NOMO-1 treated with DMSO at 0.1 percent for 48 hours (cell line): ENCODE measurements around the gene POLH.
"Not testable (repeated sequence)": the region's sequence is repeated elsewhere in the genome, so short reads cannot be mapped to it uniquely, and the experiment has no call there.

Experiments used
- DNase-seq: peaks from one replicate; lab custom pipeline; 2025; ENCODE audit not compliant: unreplicated experiment; lab: John Stamatoyannopoulos, UW

POLH gene

DNA sequence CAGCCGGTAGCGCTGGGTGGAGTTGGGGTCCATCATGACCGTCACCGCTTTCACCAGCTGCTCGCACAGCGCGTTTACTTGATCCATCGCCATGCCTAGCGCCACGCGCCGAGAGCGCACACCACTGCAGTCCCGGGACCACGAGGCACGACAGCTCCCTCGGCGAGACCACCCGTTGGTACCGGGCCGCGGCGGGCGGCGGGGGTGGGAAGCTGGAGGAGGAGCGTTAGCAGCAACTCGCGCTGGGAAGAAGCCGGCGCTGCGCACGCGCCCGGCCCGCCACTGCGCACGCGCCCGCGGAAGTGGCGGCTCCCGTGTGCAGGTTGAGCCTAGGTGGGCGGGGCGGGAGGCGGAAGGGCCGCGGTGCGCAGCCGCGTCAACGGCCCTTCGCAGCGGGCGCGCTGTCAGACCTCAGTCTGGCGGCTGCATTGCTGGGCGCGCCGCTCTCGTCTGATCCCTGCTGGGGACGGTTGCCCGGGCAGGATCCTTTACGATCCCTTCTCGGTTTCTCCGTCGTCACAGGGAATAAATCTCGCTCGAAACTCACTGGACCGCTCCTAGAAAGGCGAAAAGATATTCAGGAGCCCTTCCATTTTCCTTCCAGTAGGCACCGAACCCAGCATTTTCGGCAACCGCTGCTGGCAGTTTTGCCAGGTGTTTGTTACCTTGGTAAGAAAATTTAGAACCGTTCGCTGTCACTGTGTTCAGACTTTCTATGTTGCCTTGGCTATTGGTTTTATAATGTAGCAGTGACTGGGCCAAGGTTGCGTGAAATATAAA is at the start of gene POLH, which contains the start of gene XPO5:
POLH (plus strand) TSS at position 414 of the 780 bp plus-strand sequence. CDS start 6,135 bp downstream, outside the sequence.
XPO5 (minus strand) TSS at position 267 of the 780 bp plus-strand sequence; CDS start at position 93, 174 bp downstream.
- DNase-seq = peak; percentile 90

DNA sequence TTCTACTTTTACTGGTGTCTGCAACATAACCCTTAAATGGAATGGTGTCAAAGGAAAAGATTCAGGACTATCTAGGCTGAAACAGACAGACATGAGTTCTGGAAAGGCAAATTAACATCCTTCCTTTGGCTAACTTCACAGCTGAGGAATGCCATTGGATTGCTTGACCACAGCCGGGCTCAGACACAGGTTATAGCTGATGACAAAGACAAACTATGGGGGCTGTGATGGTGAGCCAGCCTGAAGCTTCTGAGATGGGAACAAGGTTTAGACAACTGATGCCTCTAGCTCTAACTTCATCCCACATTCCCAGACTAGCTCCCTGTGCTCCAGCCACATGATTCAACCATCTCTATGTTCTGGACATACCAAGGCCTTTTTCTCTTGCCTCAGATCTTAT is 43.8 kb upstream of the POLH start:
- no peak for DNase-seq

DNA sequence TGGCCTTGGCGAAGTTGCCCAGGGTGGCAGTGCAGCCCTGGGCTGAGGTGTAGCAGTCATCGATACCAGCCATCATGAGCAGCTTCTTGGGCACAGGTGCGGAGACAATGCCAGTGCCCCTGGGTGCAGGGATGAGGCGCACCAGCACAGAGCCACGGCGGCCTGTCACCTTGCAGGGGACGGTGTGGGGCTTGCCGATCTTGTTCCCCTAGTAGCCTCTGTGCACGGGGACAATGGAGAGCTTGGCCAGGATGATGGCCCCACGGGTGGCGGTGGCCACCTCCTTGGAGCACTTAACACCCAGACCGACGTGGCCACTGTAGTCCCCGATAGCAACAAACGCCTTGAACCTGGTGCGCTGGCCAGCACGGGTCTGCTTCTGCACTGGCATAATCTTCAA is 37.0 kb upstream of the POLH start:
- not testable (repeated sequence) for DNase-seq

DNA sequence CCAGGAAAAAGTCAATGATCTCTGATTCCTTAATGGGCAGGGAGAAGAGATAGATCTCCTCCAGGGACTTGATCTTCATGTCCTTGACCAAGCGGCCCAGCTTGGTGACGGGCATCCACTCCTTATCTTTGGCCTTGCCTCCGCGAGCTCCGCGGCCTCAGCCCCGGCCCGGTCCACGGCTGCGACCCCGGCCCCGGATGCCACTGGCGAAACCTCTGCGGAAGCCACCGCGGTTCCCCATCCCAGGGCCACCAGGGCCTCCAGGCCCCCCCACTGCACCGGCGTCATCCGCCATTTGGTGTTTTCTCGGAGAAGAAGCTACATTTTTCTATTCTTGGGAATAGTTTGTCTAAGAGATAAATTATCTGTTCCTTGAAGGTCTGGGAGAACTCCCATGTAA is 36.6 kb upstream of the POLH start:
- DNase-seq = not testable (repeated sequence)

- DNase-seq = no peak
Observed at GRCh38 chr6:43540507-43540906, 35.5 kb upstream of the POLH start.

GRCh38 chr6:43541774-43542471 is 34.1 kb upstream of the POLH start:
- no peak for DNase-seq

DNA sequence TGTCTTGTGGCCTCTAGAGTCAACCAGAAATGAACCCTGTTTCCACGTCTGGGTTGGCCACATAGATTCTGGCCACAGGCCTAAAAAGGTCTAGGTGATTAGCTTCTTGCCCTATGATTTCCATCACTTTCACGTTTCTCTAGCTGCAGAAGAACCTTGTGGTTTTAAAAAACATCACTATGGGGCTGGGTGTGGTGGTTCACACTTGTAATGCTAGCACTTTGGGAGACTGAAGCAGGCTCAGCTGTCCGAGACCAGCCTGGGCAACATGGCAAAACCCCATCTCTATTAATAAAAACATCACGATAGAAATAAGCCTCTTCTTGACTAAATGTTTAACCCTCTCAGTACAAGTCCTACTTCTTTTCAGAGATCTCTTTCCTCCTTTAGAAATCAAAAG is 31.5 kb upstream of the POLH start:
- no peak for DNase-seq

GRCh38 chr6:43547222-43547621 is 28.8 kb upstream of the POLH start:
- DNase-seq = no peak

DNA sequence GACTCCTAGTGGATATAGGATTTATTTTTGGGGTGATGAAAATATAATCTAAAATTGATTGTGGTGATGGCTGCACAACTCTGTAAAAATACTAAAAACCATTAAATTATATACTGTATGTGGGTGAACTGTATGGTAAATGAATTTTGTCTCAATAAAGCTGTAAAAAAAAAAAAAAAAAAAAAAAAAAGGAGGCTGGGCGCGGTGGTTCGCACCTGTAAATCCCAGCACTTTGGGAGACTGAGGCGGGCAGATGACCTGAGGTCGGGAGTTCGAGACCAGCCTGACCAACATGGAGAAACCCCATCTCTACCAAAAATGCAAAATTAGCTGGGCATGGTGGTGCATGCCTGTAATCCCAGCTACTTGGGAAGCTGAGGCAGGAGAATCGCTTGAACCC is 18.4 kb upstream of the POLH start:
- not testable (repeated sequence) for DNase-seq

GRCh38 chr6:43559328-43559727 is 16.7 kb upstream of the POLH start:
- no peak for DNase-seq

- DNase-seq = peak; percentile 52
Observed at GRCh38 chr6:43570876-43571441, 5.0 kb upstream of the POLH start.

DNA sequence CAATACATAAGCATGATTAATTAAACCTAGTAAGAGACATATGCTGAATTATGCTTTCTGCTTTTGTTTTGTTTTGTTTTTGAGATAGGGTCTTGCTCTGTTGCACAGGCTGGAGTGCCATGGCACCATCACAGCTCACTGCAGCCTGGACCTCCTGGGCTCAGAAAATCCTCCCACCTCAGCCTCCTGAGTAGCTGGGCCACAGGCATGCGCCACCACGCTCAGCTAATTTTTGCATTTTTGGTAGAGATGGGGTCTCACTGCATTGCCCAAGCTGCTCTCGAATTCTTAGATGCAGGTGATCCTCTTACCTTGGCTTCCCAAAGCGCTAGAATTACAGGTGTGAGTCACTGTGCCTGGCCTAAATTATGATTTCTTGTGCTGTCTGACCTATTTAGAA is 4.0 kb upstream of the POLH start:
- no peak for DNase-seq

DNA sequence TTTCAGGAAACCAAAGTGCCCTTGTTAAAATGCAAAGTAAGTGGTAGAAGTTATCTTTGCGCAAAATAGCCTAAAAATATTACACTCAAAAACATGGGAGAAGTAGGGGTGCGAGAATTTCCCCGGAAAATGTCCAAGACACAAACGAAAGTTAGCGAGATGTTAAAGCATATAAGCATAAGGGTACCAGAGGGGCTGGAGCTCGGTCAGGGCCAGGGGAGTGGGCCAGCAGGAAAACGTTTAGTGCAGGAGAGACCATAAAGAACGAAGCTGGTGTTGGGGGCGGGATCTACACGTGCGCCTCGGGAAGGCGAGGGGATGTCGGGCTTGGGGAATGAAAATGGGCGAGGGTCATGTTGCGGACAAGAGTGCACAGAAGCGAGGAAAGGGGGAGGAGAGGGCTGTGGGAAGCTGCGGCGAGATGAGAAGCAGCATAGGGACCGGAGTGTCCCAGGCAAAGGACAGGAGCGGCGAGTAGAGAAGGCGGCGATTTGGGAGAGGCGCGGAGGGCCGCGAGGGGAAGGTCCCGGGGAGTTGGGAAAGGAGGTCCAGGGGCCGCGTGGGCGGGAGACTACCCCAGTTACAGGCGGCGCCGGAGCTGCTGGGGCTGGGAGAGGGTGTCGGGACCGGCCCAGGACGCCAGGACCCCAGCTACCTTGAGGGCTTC is 747 bp upstream of the POLH start:
- no peak for DNase-seq

DNA sequence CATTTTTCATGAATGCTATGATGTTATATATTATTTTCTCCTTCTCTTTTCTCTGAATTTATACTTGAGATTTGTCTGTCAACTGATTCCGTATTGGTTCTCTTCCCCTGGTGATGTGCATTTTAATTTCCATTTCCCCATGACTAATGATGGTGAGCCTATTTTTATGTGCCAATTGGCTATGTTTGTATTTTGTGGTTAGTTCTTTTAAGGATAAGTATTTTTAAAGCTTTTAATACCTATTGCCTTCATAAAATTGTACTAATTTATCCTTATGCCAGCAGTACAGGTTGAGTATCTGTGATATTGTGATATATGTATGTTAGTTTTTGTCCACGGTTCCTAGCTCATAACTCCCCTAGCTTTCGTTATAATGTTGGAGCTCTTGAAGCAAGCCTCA is 2.8 kb downstream of the POLH start:
- no peak for DNase-seq

DNA sequence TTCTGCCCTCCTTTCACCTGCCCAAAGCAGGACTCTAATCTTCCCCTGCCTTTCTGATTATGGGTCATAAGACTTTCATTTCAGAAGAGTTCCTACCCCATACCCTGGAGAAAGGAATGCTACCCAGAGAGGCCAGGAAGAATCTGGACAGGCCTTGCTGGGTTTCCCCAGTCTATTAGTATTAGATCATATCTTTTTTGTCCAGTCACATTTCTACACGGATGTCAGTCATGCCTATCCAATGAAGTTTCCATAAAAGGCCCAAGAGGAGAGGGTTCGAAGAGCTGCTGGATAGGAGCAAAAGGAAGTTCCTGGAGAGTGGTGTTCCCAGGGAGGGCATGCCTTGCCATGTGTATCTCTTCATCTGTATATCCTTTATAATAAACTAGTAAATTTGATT is 3.2 kb downstream of the POLH start:
- no peak for DNase-seq

GRCh38 chr6:43582911-43583310 is 6.9 kb downstream of the POLH start:
- no peak for DNase-seq

DNA sequence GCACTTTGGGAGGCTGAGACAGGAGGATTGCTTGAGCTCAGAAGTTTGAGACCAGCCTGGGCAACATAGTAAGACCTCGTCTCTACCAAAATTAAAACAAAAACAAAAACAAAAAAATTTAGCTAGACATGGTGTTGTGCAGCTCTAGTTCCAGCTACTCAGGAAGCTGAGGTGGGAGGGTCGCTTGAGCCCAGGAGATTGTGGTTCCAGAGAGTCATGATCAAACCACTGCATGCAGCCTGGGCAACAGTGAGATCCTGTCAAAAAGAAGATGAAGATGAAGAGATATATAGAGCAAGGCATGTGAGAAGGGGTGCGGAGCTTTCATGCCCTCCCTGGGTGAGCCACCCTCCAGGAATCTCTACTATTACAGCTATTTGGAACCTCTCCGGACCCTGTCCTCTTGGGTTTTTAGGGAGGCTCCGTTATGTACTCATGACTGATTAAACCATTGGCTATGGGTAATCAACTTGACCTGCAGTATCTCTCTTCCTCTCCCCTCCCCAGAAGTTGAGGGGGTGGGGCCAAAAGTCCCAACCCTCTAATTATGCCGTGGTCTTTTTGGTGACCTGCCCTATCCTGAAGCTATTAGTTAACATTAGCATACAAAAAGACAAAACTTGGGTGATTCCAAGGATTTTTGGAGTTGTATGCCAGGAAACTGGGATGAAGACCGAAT is 9.0 kb downstream of the POLH start:
- DNase-seq = no peak

DNA sequence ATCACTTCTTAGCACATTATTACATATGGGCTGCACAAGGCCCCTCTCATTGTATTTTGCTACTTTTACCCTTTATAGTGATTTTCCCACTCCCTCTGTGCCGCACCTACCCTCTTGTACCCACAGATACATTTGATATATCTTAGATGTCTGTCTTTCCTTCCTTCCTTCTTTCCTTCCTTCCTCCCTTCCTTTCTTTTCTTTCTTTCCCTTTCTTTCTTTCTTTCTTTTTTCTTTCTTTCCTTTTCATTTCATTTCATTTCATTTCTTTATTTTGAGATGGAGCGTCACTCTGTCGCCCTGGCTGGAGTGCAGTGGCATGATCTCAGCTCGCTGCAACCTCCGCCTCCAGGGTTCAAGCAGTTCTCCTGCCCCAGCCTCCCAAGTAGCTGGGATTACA is 12.2 kb downstream of the POLH start:
- no peak for DNase-seq

GRCh38 chr6:43589564-43589963 is 13.6 kb downstream of the POLH start:
- not testable (repeated sequence) for DNase-seq

DNA sequence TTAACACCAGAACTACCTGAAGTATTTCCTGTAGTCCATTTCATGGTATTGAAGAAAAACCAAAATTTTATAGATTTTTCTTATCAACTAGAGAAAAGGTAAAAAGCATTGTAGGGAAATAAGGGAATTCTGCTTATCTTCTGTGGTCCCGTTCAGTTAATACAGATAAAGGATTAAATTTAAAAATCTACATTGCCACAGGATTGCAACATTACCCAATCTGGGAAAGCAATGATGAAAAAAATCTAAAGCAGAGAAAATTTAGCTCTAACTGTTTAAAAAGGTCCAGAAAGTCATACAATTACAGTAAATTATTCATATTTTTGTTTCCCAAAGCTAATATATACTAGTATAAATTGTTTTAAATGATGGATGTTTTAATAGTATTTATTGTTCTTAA is 18.0 kb downstream of the POLH start:
- DNase-seq = no peak

DNA sequence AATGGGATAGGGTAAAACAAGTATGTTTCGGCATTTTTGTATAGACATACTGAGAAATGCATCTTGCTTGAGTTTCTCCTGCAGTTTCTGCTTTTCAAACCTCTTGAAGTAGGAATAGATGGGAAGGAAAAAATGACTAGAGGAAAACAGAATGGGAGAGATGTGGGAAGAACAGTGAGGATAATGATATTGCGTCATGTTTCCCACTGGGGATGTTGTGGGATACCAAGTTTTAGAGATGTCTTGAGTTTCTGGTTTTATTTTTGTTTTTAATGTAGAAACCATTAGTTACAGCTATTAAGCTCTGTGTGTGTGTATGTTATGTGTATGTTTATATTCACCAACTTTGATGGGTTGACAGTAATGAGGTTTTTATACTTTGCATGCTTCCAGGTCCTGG is 24.6 kb downstream of the POLH start:
- DNase-seq = no peak
